DLD1 (cell line): ENCODE data around the gene KLF16.
"Not testable (repeated sequence)": the region's sequence is repeated elsewhere in the genome, so short reads cannot be mapped to it uniquely, and the experiment has no call there.

Experiments used
- in situ Hi-C: cut with HindIII; loops from 2 replicates; pipeline ENCODE4 v1.10.0; 2017; ENCODE audit warnings: low sequenced_read_pairs

Gene KLF16

DNA sequence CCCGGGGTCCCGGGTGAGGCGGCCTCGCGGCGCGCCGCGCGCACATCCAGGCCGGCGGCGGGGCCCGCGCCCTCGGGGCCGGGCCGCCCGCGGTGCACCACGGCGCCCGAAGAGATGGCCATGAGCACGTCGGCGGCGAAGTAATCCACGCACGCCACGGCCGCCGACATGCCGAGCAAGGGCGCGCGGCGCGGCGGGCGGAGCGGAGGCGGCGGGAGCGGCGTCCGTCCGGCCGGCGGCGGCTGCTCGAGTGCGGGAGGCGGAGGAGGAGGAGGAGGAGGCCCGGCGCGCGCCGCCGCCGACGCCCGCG, at the start of gene KLF16:
Gene KLF16 (minus strand): TSS at position 252 of the 310 bp plus-strand sequence. CDS start 82 bp downstream, at position 170.
- in situ Hi-C loops: no loop called here

DNA sequence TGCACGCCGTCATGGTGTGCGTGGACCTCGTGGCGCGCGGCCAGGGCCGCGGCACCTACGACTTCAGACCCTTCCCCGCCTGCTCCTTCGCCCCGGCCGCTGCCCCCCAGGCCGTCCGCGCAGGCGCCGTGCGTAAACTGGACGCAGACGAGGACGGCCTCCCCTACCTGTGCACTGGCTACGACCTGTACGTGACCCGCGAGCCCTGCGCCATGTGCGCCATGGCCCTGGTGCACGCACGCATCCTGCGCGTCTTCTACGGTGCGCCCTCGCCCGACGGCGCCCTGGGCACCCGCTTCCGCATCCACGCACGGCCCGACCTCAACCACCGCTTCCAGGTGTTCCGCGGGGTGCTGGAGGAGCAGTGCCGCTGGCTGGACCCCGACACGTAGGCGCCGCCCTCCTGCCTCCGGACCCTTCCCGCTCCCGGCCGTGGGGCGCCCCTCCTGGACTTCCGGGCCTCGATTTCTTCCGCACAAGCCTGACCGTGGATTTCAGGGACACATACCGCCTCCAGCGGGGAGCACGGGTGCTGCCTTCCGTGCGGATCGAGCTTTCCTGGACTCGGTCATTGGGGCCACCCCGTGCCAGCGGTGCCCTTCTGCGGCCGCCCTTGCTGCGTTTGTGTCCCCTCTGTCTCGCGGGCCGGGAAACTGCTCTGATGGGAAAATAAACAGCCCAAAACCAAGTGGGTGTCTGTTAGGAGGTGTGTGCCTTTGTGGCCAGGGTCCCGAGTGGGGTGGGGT, 49.6 kb upstream of the KLF16 start:
- in situ Hi-C loops: no loop called here

DNA sequence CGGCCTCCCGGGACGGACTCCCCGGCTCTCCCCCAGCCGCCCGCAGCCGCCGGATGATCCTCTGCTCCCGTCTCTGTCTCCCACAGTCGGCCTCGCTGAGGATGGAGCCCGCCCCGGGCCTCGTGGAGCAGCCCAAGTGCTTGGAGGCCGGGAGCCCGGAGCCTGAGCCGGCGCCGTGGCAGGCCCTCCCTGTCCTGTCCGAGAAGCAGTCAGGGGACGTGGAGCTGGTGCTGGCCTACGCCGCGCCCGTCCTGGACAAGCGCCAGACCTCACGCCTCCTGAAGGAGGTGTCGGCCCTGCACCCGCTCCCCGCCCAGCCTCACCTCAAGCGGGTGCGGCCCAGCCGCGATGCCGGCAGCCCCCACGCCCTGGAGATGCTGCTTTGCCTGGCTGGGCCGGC, 48.6 kb upstream of the KLF16 start:
- in situ Hi-C loops: no loop called here

DNA sequence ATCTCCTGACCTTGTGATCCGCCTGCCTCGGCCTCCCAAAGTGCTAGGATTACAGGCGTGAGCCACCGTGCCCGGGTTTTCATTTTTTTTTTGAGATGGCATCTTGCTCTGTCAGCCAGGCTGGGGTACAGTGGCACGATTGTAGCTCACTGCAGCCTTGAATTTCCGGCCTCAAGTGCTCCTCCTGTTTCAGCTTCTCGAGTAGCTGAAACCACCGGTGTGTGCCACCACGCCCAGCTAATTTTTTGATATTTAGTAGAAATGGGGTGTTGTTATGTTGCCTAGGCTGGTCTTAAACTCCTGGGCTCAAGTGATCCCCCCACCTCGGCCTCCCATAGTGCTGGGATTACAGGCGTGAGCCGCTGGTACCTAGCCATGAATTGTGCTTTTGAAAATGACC, 47.7 kb upstream of the KLF16 start:
- in situ Hi-C loops: no loop called here

DNA sequence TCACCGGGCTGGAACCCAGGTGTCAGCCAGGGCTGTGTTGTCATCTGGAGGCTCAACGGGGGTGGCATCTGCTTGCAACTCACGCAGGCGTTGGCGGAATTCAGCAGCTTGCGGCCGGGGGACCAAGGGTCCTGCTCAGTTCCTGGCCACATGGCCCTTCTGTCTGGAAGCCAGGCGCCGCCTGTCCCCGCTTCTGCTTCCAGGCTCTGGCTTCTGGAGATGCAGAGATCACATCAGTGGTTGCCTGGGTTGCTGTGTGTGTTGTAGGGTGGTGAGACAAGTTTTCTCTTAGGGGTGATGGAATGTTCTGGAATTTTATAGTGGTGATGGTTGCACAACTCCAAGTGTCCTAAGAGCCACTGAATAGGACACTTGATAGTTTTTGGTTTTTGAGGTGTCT, 46.8 kb upstream of the KLF16 start:
- in situ Hi-C loops: no loop called here

DNA sequence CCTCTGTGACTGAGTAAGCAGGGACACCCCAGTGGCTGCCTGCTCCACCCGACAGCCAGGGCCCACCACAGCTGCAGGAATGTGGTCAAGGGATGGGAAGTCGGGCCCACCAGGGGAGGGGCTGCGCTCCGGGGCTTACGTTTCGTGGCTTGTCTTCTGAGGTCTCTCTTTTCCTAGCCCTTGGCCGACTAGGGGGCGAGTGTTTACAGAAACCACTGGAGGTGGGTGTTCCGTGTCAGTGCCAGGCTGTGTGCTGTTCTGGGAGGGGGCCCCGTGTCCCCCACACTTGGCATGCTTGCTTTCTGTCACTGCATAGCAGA, 46.3 kb upstream of the KLF16 start:
- in situ Hi-C loops: no loop called here

DNA sequence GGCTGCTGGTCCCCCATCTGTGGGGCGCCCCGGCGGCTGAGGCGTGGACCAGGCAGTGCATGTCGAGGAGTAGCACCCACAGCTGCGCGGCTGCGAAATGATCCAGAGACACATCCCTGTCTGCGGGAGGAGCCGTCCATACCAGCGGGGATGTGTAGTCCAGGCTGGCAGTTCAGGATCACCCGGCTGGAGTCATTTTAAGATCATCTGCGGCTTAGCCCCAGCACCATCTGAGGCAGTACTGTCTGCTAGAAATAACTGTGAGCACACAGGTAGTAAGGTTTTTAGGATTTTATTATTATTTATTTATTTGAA, 44.9 kb upstream of the KLF16 start:
- in situ Hi-C loops: no loop called here

DNA sequence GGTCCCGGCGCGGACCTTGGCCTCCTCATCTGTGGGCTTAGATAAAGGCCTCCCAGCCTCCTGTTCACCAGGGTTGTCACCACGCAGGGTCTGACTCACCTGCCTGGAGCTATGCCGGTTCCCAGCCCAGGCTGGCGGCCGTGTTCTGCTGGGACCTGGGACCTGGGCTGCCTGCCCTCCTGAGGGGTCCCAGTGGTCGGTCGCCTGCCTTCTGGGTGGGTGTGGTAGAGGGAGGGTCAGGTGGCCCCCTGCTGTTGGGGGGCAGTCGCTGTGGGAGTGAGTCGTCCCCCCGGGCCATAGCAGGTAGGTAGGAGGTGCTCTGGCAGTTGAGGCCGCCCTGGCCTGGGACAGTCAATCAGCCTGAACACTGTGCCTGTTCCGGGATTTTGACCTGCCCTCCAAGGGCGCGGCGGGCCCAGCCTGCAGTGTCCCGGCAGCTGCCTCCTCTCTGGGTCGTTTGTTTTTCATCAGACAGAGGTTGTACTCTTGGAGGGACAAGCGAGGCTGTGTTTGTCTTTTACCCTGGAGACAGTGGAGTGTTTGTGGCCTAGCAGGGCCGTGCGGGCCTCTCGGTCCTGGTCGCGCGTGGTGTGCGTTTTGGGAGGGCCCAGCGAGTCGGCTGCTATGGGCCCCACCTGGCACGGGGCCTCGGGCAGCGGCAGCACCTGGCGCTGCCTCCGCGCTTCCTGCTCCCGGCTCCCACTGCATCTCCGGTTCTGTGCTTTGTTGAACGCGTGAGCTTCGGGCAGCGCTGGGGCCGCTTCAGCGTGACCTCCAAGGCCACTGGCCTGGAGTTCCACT, 44.4 kb upstream of the KLF16 start:
- in situ Hi-C loops: no loop called here

DNA sequence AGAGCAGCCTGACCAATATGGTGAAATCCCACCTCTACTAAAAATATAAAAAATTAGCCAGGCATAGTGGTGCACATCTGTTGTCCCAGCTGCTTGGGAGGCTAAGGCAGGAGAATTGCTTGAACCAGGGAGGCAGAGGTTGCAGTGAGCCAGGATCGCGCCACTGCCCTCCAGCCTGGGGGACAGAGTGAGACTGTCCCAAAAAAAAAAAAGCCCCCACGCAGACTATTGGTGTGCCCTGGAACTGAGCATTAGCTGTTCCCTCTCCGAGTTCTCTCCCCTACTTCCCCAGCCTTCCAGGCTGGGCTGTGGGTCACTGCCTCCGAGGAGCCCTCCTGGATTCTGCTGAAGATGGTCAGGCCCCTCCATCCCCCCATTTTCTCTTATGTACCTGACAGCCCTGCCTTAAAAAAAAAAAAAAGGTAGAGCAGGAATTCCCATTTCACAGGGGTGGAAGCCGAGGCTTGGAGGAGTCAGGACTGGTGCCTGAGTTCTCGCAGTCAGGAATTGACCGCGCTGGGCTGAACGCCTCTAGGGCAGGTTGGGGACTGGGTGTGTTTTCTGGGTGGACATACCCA, 43.7 kb upstream of the KLF16 start:
- in situ Hi-C loops: no loop called here

DNA sequence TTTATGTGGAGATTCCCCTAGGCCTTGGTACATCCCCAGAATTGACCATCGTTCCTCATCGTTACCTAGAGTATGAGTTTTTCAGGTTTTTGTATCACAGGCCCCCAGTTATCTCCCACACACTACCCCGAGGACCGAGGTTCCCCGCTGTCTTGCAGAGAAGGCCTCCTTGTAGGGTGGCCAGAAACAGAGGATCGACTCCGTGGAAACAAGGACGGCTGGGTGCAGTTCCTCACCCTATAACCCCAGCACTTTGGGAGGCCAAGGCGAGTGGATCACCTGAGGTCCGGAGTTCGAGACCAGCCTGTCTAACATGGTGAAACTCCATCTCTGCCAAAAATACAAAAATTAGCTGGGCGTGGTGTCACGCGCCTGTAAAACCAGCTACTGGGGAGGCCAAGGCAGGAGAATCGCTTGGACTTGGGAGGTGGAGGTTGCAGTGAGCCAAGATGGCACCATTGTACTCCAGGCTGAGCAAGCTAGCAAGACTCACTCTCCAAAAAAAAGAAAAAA, 42.5 kb upstream of the KLF16 start:
- in situ Hi-C loops: no loop called here

DNA sequence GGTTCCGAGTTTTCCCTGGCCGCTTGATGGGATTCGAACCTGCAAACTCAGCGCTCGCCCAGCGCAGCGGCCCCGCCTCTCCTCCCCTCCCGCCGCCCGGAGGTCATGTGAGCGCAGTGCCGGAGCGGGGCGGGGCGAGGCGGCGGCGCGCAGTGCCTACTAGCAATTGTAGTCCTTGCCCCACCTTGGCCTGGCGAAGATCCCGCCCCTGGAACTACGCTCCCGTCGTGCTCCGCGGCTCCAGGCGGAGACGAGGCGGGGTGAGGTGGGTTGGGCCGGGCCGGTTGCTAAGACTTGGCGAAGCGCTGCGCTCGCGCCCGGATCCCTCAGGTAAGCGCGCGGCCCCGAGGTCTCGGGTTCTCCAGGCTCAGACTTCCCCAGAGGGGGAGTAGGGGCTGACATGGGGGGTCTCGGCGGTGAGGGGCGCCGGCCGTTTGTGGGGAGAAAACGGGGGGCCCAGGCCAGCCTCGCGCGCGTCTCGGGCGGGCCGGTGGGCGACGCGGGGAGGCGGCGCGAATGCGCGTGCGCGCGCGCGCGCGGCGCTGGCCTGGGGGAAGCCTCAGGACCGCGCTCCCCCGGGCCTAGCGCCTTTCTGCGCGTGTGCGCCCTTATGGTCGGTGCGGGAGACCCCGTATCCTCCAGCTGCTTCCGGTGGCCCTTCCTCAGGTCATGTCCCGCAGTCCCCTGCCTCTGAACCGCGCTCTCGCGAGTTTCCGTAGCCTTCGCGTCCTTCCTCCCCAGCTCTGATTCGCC, 41.9 kb upstream of the KLF16 start, which contains the start of the genes ADAT3 and SCAMP4:
Gene ADAT3 (plus strand): TSS at position 290 of the 753 bp plus-strand sequence. CDS start 6,649 bp downstream, outside the sequence.
Gene SCAMP4 (plus strand): TSS at position 290 of the 753 bp plus-strand sequence. CDS start 9,621 bp downstream, outside the sequence.
- in situ Hi-C loops: no loop called here

DNA sequence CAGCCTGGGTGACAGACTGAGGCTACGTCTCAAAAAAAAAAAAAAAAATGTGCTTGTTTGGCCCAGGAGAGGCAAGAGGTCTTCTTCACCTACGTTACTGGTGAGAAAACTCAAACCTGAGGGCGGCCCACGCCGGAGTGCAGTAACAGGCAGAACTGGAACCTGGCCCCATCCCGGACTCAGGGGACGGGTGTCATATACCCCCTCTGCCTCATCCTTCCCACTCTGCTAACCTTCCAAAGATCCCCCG, 41.4 kb upstream of the KLF16 start:
- in situ Hi-C loops: no loop called here

DNA sequence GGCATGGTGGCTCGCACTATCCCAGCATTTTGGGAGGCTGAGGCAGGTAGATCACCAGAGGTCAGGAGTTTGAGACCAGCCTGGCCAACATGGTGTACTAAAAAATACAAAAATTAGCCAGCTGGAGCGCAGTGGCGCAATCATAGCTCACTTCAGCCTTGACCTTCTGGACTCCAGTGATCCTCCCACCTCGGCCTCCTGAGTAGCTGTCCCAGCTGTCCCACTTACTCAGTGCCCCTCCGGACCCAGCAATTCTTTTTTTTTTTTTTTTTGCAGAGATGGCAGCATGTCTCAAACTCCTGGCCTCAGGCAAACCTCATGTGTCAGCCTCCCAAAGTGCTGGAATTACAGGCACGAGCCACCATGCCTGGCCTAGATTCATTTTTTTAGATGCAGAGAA, 39.5 kb upstream of the KLF16 start:
- in situ Hi-C loops: no loop called here

DNA sequence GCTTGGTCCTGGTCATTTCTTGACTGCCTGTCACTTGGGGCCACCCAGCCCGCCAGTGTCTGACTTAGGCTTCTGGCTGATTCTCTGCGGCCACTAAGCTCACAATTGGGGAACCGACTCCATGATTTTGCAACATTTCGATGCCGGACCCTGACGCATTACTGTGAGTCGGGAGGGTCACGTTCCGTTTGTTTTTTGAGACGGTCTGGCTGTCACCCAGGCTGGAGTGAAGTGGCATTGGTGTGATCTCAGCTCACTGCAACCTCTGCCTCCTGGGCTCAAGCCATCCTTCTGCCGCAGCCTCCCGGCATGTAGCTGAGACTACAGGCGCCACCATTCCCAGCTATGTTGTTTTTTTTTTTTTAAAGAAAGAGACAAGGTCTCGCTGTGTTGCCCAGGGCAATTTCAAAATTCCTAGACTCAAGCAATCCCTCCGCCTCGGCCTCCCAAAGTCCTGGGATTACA, 38.6 kb upstream of the KLF16 start:
- in situ Hi-C loops: no loop called here

DNA sequence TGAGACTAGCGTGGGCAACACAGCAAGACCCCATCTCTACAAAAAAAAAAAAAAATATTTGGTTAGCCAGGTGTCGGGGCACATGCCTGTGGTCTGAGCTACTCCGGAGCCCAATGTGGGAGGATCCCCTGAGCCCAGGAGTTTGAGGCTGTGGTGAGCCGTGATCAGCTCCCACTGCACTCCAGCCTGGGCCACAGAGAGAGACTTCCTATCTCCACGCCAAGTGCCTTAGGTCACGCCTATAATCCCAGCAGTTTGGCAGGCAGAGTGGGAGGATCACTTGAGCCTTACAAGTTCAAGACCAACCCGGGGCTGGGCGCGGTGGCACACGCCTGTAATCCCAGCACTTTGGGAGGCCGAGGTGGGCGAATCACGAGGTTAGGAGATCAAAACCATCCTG, 33.1 kb upstream of the KLF16 start:
- in situ Hi-C loops: no loop called here

DNA sequence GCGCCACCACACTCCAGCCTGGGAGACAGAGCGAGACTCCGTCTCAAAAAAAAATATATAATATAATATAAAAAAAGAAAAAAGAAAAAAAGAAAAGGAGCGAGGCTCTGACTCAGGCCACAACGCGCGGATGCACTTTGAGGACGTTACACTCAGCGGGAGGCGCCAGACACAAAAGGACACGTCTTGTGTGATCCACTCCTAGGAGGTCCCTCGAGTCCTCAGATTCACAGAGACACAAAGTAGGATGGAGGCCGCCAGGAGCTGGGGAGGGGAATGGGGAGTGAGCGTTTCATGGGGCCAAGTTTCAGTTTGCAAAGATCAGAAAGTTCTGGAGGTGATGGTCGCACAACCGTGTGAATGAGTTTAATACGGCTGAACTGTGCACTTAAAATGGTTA, 30.4 kb upstream of the KLF16 start:
- in situ Hi-C loops: no loop called here

DNA sequence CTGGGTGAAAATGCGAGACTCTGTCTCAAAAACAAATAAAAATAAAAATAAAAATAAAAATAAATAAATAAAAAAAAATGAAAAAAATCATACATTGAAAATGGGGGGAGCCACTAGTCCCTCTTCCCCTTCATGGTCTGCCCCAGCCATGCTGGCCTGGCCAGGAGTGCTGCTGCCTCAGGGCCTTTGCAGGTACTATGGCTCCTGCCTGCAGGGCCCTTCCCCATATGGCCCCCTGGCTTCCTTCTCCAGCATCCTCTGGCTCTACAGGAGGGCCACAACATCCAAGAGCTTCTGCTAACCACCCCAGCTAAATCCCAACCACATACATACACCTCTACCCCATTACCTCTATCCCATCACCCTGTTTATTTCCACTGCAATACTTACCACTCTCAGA, 26.5 kb upstream of the KLF16 start:
- in situ Hi-C loops: no loop called here

DNA sequence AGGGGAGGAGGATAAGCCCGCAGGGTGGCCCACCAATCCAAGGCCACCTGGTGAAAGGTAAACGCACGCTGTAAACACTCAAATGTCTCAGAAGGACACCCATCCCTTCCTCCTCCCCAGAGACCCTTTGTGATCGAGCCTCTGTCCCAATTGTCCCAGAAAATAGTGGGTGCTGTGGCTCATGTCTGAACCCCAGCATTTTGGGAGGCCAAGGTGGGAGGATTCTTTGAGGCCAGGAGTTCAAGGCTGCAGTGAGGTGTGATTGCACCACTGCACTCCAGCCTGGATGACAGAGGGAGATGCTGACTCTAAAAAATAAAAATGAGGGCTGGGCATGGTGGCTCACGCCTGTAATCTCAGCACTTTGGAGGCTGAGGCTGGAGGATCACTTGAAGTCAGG, 25.0 kb upstream of the KLF16 start:
- in situ Hi-C loops: no loop called here

DNA sequence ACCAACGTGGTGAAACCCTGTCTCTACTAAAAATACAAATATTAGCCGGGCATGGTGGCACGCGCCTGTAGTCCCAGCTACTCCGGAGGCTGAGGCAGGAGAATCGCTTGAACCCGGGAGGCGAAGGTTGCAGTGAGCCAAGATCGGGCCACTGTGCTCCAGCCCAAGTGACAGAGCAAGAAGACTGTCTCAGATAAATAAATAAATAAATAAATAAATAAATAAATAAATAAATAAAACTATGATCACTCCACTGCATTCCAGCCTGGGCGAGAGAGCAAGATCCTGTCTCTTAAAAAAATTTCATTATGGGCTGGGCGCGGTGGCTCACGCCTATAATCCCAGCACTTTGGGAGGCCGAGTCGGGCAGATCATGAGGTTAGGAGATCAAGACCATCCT, 23.0 kb upstream of the KLF16 start:
- in situ Hi-C loops: not testable (repeated sequence)

DNA sequence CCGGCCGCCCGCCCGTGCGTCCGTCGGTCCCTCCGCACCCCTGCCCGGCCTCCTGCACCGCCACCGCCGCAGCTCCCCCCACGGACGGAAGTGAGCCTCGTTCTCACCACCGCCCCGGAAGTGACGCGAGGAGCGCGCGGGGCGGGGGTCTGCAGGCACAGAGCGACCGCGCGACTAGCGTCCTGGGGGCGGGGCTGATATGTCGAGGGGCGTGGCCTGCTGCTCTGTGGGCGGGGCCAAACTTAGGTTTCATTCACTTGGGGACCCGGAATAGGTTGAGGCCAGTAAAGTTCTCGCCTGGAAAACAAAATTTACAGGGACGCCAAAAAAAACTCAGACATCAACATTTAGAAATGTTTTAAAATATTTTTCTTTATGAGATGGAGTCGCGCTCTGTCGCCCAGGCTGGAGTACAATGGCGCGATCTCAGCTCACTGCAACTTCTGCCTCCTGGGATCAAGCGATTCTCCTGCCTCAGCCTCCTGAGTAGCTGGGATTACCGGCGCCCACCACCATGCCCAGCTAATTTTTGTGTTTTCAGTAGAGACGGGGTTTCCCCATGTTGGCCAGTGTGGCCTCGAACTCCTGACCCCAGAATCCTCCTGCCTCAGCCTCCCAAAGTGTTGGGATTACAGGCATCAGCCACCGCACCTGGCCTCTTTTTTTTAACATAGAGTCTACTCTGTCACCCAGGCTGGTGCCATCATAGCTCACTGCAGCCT, 22.2 kb upstream of the KLF16 start, which contains the start of gene ABHD17A:
Gene ABHD17A (minus strand): TSS at position 99 of the 722 bp plus-strand sequence. CDS start 3,930 bp downstream, outside the sequence.
- in situ Hi-C loops: not testable (repeated sequence)
